ENCODE measurements around the gene LFNG. TPM values are rescaled to one million over a fixed set of nuclear protein-coding genes. Genes with fewer than 3 reads are reported as not detected.
A peak's percentile ranks its signal among the peaks of the same experiment; 100 is the strongest.
"Not testable (repeated sequence)": the region's sequence is repeated elsewhere in the genome, so short reads cannot be mapped to it uniquely, and the experiment has no call there.

Gene LFNG
- total and polyA plus RNA-seq, 2 donors from 2014 or later = 5.0 to 18.4 TPM

DNA sequence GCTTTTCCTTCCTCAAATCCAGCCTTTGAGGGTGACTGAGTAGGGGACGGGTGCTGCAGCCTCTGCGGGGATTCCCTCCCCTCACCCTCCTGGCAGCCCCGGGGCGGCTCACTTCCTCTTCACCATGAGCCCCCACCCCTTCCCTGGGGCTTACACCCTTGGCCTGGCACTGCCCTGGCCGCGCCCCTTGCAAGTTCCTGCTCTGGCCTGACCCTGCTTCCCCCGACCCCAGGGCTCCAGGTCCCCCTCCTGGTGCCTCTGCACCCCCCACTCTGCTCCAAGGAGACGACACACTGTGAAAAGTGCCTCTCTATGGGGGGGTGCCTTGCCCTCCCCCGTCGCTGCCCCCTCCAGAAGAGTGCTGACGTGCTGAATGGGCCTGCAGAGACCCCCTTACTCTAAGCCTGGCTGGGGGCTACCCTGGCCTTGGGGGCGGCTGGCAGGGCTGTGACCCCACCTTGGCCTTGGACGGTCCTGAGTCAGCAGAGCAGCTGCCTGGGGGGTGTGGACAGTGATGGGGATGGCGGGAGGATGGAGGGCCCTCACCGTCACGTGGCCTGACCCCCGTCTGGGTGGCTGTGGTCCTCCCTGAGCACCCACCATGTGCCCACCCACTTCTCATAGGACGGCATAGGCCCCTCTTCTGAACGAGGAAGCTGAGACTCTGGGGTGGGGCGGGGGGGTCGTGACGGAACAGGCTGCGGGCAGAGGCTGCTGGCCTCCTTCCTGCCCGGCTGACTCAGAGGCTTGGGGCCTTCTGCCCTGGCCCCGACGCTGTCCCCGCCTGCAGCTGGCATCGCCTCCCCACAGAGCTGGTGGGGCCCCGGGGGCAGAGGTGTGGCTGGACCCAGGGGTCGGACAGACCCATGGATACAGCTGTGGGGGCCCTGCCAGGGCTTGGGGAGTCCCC is 9.8 kb downstream of the LFNG start:
- H3K27me3 ChIP-seq (ENCODE audit: control insufficient read depth, insufficient read depth, low read length) = no peaks in the 10 kb centered on the region
- peaks cover 0 to 4% (median 0%) of the 10 kb centered on the region in 3 donors for H3K36me3 ChIP-seq (ENCODE audit: control insufficient read depth in 2 of 3, insufficient read depth in 3 of 3, low read length in 3 of 3)
- DNase-seq (peak in 2 of 5 donors; percentile 64 to 88), FAIRE-seq (no peak)
- no peak overlapping the region for H3K9ac ChIP-seq (ENCODE audit: low read length in 3 of 3)
- peak overlapping the region in 1 of 2 donors; percentile 60 for H3K27ac ChIP-seq (ENCODE audit: low read depth in 2 of 2, low read length in 2 of 2)
- TF ChIP-seq, protein P1, sequence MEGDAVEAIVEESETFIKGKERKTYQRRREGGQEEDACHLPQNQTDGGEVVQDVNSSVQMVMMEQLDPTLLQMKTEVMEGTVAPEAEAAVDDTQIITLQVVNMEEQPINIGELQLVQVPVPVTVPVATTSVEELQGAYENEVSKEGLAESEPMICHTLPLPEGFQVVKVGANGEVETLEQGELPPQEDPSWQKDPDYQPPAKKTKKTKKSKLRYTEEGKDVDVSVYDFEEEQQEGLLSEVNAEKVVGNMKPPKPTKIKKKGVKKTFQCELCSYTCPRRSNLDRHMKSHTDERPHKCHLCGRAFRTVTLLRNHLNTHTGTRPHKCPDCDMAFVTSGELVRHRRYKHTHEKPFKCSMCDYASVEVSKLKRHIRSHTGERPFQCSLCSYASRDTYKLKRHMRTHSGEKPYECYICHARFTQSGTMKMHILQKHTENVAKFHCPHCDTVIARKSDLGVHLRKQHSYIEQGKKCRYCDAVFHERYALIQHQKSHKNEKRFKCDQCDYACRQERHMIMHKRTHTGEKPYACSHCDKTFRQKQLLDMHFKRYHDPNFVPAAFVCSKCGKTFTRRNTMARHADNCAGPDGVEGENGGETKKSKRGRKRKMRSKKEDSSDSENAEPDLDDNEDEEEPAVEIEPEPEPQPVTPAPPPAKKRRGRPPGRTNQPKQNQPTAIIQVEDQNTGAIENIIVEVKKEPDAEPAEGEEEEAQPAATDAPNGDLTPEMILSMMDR (IDR thresholded peaks at IDR 0.05; ENCODE audit: borderline replicate concordance, extremely low read depth, insufficient read depth) = no peak
- intact Hi-C loops (cut with DNase I) = no loop called here
- no peak overlapping the region for H3K4me3 ChIP-seq (ENCODE audit: low read length in 3 of 3)
- H3K9me3 ChIP-seq (ENCODE audit: control insufficient read depth in 2 of 3, insufficient read depth in 1 of 3, low read length in 3 of 3) = no peaks in the 10 kb centered on the region
- H3K4me1 ChIP-seq (ENCODE audit: control insufficient read depth in 2 of 3, insufficient read depth in 2 of 3, low read depth in 1 of 3, low read length in 3 of 3) = peaks cover 0 to 3% (median 0%) of the 10 kb centered on the region in 3 donors

DNA sequence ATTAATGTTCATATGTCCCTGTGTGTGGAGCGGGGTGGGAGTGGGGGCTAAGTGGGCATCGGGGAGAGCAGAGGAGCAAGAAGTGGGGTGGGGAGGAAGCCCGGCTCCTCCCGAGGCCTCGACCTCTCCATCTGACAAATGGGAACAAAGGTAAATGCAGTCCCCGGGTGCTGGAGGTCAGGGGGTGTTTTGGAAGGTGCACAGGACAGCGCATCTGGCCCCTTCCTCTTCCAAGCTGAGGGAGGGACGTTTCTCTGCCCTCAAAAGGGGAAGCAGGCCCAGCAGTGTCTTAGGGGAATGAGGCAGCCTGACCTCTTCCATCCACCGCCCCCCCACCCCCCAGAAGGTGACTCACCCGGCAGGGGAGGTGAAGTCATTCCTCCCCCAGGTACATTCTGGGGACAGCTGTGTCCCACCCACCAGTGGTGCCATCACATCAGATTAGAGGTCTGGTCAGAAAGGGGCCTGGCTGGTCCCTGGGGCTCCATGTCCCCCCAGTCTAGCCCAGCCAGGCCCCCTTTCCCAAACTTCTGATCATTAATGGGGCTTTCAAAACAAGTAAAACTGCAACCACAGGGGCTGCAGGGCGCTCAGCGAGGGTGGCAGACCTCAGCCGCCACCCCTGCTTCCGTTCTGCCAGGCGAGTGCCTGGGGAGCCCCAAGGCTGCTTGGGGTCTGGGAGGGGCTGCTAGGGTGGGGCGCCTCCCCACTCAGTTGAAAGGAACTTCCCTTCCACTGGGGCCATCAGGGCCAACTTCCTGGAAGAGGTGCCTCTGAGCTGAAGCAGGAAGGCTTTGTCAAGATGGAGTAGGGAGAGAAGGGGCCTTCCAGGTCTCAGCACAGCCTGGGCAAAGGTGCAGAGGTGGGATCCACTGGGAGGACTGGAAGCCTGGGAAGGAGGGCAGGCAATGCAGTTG is 10.8 kb downstream of the LFNG start:
- Histone ChIP-seq H3K4me3 (ENCODE audit: low read length in 3 of 3) (no peak overlapping the region), H3K9me3 (ENCODE audit: control insufficient read depth in 2 of 3, insufficient read depth in 1 of 3, low read length in 3 of 3) (no peaks in the 10 kb centered on the region), H3K4me1 (ENCODE audit: control insufficient read depth in 2 of 3, insufficient read depth in 2 of 3, low read depth in 1 of 3, low read length in 3 of 3) (peaks cover 0 to 3% (median 0%) of the 10 kb centered on the region in 3 donors), H3K36me3 (ENCODE audit: control insufficient read depth in 2 of 3, insufficient read depth in 3 of 3, low read length in 3 of 3) (peaks cover 0 to 3% (median 0%) of the 10 kb centered on the region in 3 donors), H3K9ac (ENCODE audit: low read length in 3 of 3) (no peak overlapping the region), H3K27ac (ENCODE audit: low read depth in 2 of 2, low read length in 2 of 2) (no peak overlapping the region), H3K27me3 (ENCODE audit: control insufficient read depth, insufficient read depth, low read length) (no peaks in the 10 kb centered on the region)
- FAIRE-seq (no peak), DNase-seq (peak in 2 of 5 donors; percentile 55 to 82)
- intact Hi-C loops (cut with DNase I) = no loop called here
- TF ChIP-seq, protein P1 (IDR thresholded peaks at IDR 0.05; ENCODE audit: borderline replicate concordance, extremely low read depth, insufficient read depth) = no peak

GRCh38 chr7:2530994-2531795 is 11.6 kb downstream of the LFNG start:
- FAIRE-seq; H3K9ac ChIP-seq (ENCODE audit: low read length in 3 of 3); H3K27me3 ChIP-seq (ENCODE audit: control insufficient read depth, insufficient read depth, low read length); H3K9me3 ChIP-seq (ENCODE audit: control insufficient read depth in 2 of 3, insufficient read depth in 1 of 3, low read length in 3 of 3); H3K4me3 ChIP-seq (ENCODE audit: low read length in 3 of 3); H3K27ac ChIP-seq (ENCODE audit: low read depth in 2 of 2, low read length in 2 of 2); H3K36me3 ChIP-seq (ENCODE audit: control insufficient read depth in 2 of 3, insufficient read depth in 3 of 3, low read length in 3 of 3); H3K4me1 ChIP-seq (ENCODE audit: control insufficient read depth in 2 of 3, insufficient read depth in 2 of 3, low read depth in 1 of 3, low read length in 3 of 3); intact Hi-C loops (cut with DNase I): not testable (repeated sequence)
- peak in 2 of 5 donors; percentile 47 to 64 for DNase-seq

DNA sequence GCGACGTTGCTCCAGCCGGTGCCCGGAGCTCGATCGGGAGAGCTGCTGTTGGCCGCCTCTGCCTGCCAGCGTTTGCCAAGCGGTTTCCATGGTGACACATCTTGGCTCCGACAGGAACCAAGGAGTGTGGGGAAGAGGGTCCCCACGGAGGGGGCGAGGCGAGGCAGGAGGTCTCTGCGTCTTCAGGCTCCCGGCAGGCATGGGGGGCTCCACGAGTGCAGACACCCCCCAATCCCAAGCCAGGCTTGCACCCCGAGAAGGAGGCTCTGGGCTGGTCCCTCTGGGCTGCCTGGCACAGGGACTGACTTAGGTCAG is 12.2 kb downstream of the LFNG start:
- H3K4me1 ChIP-seq (ENCODE audit: control insufficient read depth in 2 of 3, insufficient read depth in 2 of 3, low read depth in 1 of 3, low read length in 3 of 3); H3K9ac ChIP-seq (ENCODE audit: low read length in 3 of 3); H3K27me3 ChIP-seq (ENCODE audit: control insufficient read depth, insufficient read depth, low read length); intact Hi-C loops (cut with DNase I); H3K9me3 ChIP-seq (ENCODE audit: control insufficient read depth in 2 of 3, insufficient read depth in 1 of 3, low read length in 3 of 3); H3K4me3 ChIP-seq (ENCODE audit: low read length in 3 of 3); FAIRE-seq; H3K36me3 ChIP-seq (ENCODE audit: control insufficient read depth in 2 of 3, insufficient read depth in 3 of 3, low read length in 3 of 3); H3K27ac ChIP-seq (ENCODE audit: low read depth in 2 of 2, low read length in 2 of 2): not testable (repeated sequence)
- peak in 2 of 5 donors; percentile 49 to 71 for DNase-seq

- H3K27ac ChIP-seq (ENCODE audit: low read depth in 2 of 2, low read length in 2 of 2); H3K9ac ChIP-seq (ENCODE audit: low read length in 3 of 3); H3K9me3 ChIP-seq (ENCODE audit: control insufficient read depth in 2 of 3, insufficient read depth in 1 of 3, low read length in 3 of 3); FAIRE-seq; H3K4me3 ChIP-seq (ENCODE audit: low read length in 3 of 3); H3K36me3 ChIP-seq (ENCODE audit: control insufficient read depth in 2 of 3, insufficient read depth in 3 of 3, low read length in 3 of 3); intact Hi-C loops (cut with DNase I); H3K27me3 ChIP-seq (ENCODE audit: control insufficient read depth, insufficient read depth, low read length); H3K4me1 ChIP-seq (ENCODE audit: control insufficient read depth in 2 of 3, insufficient read depth in 2 of 3, low read depth in 1 of 3, low read length in 3 of 3): not testable (repeated sequence)
- peak in 1 of 5 donors; percentile 40 for DNase-seq
These were observed 12.7 kb downstream of the LFNG start for GRCh38 chr7:2532199-2532772.

- H3K27me3 ChIP-seq (ENCODE audit: control insufficient read depth, insufficient read depth, low read length); H3K27ac ChIP-seq (ENCODE audit: low read depth in 2 of 2, low read length in 2 of 2); H3K4me1 ChIP-seq (ENCODE audit: control insufficient read depth in 2 of 3, insufficient read depth in 2 of 3, low read depth in 1 of 3, low read length in 3 of 3); intact Hi-C loops (cut with DNase I); H3K4me3 ChIP-seq (ENCODE audit: low read length in 3 of 3); H3K9ac ChIP-seq (ENCODE audit: low read length in 3 of 3); H3K9me3 ChIP-seq (ENCODE audit: control insufficient read depth in 2 of 3, insufficient read depth in 1 of 3, low read length in 3 of 3); FAIRE-seq; H3K36me3 ChIP-seq (ENCODE audit: control insufficient read depth in 2 of 3, insufficient read depth in 3 of 3, low read length in 3 of 3): not testable (repeated sequence)
- peak in 1 of 5 donors; percentile 31 for DNase-seq
These were observed 13.2 kb downstream of the LFNG start for GRCh38 chr7:2532816-2533215.

Data from kidney (tissue), 14 donors.